Endothelial cell of umbilical vein (primary cell): ENCODE data around the gene ITGA1.

ENCODE experiments used
- CTCF ChIP-seq, 2 donors: IDR thresholded peaks; 1 replicate in 1 of 2; 2 replicates in 1 of 2; pipeline ENCODE4 v1.5.1; 2011; ENCODE audit warnings: low read length in 2 of 2, mild to moderate bottlenecking in 2 of 2, moderate library complexity in 2 of 2, control low read depth in 1 of 2, inconsistent platforms in 1 of 2, low read depth in 1 of 2; ENCODE audit not compliant: insufficient read depth in 1 of 2; ENCODE audit errors: extremely low read depth in 1 of 2
- EZH2 ChIP-seq: IDR thresholded peaks from 2 replicates; pipeline ENCODE4 v1.6.1; 2012; ENCODE audit warnings: borderline replicate concordance, low read depth, mild to moderate bottlenecking, moderate library complexity, low read length, inconsistent platforms; ENCODE audit not compliant: severe bottlenecking
- GATA2 ChIP-seq: IDR thresholded peaks from 2 replicates; pipeline ENCODE4 v1.7.0; 2011; ENCODE audit warnings: low read depth, mild to moderate bottlenecking, moderate library complexity, mixed read lengths, low read length; ENCODE audit not compliant: insufficient read length, insufficient read depth
- JUN ChIP-seq: IDR thresholded peaks from 2 replicates; pipeline ENCODE4 v1.6.1; 2011; ENCODE audit warnings: borderline replicate concordance, low read depth; ENCODE audit not compliant: insufficient read length, insufficient read depth
- MAX ChIP-seq: IDR thresholded peaks from 2 replicates; pipeline ENCODE4 v1.6.1; 2011; ENCODE audit not compliant: insufficient read depth, insufficient read length
- MYC ChIP-seq: IDR thresholded peaks from one replicate; pipeline ENCODE4 v1.6.1; 2011; ENCODE audit warnings: mild to moderate bottlenecking, low read depth, low read length
- POLR2A ChIP-seq: IDR thresholded peaks from 2 replicates; pipeline ENCODE4 v1.6.1; 2012; ENCODE audit warnings: low read depth, mild to moderate bottlenecking, control low read depth, low read length
- POLR2AphosphoS5 ChIP-seq: IDR thresholded peaks from 2 replicates; pipeline ENCODE4 v1.6.1; 2012; ENCODE audit warnings: low read depth, mild to moderate bottlenecking, control low read depth, low read length, moderate library complexity; ENCODE audit not compliant: insufficient read depth

DNA sequence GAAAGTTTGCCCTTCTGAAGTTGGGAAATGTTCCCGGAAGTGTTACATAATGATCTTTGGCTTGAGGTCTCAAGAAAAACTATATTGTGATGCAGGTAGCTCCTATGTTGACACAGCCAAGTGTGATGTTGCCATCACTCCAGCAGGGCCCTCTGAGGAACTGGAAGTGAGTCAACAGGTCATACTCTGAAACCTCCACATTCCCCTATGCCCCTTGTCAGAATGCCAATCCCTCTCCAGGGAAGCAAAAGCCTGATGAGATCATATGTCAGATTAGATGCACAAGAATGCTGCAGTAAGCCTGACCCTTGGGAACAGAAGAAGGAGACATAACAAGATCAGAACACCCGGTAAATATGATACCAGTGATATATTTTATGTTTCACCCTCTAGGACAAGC lies 134.7 kb downstream of the ITGA1 start:
- TF ChIP-seq GATA2 (peak; percentile 93), CTCF (IDR thresholded peaks at IDR 0.05; ENCODE audit: extremely low read depth in 1 of 2, insufficient read depth in 1 of 2, low read depth in 1 of 2, low read length in 2 of 2) (peak in 1 of 2 donors; percentile 14), EZH2 (no peak), MYC (no peak), MAX (no peak), POLR2A (no peak), POLR2AphosphoS5 (peak; percentile 73), JUN (peak; percentile 85)
